ENCODE results near the gene ATP8B4.
A peak's percentile ranks its signal among the peaks of the same experiment; 100 is the strongest.

ATP8B4 gene

DNA sequence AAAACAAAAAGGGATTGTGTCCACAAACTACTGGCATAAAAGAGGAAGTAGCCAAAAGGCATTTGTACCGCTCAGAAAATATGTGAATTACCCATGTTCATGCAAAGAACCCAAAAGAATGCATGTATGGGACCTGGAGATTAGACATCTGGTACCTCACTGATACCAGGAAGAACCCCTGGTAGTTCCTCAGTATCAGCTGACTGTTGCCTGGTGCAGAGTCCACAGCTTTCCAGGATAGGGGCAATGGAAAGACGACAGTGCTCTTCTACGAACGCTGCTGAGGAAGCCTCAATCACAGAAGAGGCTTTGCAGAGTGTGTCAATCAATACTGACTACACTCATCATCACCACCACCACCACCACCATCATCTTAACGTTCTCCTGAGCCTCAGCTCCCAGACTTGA lies 63.3 kb downstream of the ATP8B4 start:
- TF ChIP-seq, protein P1, sequence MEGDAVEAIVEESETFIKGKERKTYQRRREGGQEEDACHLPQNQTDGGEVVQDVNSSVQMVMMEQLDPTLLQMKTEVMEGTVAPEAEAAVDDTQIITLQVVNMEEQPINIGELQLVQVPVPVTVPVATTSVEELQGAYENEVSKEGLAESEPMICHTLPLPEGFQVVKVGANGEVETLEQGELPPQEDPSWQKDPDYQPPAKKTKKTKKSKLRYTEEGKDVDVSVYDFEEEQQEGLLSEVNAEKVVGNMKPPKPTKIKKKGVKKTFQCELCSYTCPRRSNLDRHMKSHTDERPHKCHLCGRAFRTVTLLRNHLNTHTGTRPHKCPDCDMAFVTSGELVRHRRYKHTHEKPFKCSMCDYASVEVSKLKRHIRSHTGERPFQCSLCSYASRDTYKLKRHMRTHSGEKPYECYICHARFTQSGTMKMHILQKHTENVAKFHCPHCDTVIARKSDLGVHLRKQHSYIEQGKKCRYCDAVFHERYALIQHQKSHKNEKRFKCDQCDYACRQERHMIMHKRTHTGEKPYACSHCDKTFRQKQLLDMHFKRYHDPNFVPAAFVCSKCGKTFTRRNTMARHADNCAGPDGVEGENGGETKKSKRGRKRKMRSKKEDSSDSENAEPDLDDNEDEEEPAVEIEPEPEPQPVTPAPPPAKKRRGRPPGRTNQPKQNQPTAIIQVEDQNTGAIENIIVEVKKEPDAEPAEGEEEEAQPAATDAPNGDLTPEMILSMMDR (conservative IDR thresholded peaks at IDR 0.05; ENCODE audit: low read length): no peak
- H3K4me3 ChIP-seq (ENCODE audit: low read length): peak overlapping the region; percentile 10; the same call in 1 of the 2 replicates
- DNase-seq (ENCODE audit: low read depth): no peak

DNA sequence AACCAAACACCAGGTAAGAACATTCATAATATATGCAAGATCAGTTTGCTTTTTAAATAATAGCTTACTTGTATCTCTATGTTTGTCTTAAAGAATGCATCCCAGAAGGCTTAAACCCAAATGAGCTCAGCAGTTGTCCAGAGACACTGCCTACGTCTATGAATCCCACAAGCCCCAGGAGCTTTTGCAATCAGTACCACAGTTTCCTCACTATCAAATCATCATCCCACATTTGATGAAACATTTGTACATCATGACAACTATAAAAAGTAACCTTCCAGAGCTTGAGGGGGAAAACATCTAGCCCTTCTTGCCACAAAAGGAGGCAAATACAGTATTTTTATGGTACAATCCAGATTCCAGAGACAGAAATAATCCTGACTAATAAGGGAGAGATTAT lies 63.7 kb downstream of the ATP8B4 start:
- DNase-seq (ENCODE audit: low read depth): peak; percentile 97
- peak overlapping the region; percentile 50 for H3K4me3 ChIP-seq (ENCODE audit: low read length)
- TF ChIP-seq, protein P1 (conservative IDR thresholded peaks at IDR 0.05; ENCODE audit: low read length): no peak

DNA sequence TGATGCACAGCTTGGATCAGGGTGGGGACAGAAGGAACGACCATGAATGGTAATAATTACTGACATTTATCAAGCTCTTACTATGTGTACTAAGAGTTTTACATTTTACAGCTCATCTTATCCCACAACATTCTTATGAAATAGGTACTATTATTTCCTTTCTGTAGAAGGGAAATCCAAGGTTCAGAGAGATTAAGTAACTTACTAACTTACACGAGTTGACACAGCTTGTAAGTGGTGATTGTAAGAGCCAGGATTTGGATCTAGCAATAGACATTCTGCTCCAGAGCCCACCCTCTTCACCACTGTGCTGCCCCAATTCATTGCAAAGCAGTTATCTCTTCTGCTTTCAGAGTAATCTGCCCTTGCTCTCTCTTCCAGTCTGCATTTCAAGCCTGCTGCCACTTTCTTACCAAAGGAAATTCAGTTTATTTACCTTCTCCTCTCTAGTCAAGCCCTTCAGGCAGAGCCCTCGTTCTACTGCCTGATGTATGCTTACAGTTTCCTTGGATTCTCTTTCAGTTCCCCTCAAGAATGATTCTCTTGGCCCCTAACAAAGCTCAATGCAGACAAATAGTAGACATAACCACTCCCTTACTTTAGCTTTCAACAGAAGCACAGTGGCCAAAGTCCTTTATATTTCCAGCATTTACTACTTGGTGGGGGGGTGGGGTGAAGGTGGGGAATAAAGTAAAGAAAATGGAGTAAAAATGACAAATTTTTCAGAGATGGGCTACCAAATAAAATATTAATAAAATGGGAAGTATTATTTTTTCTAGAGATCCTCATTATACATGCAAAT lies 65.8 kb downstream of the ATP8B4 start:
- DNase-seq (ENCODE audit: low read depth): no peak
- no peak overlapping the region for H3K4me3 ChIP-seq (ENCODE audit: low read length)
- TF ChIP-seq, protein P1 (conservative IDR thresholded peaks at IDR 0.05; ENCODE audit: low read length): no peak

DNA sequence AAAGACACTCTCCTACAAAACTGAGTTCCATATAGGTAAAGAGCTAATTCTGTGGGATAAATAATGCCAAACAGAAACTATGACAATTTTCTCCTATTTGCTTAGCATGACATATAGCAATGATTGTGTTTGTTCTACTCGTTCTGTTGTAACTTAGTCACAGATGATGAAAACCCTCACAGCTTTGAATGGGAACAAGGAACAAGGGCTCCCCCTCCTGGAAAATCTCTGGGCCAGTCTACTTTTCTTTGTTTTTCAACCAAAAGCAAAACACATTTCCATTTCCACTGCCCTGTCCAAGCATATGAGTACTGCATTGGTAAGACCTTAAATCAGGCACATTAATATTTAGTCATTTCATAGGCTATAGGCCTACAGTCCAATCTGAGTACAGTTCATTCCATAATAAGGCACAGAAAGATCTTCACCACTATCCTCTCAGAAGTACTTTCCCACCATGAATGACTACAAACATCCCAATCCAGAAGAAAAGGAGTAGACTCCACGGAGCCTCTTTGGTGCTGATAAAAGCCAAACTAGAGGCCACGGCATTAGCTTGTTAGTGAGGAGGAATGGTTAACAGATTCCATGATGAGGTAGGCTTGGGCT lies 67.1 kb downstream of the ATP8B4 start:
- H3K4me3 ChIP-seq (ENCODE audit: low read length): no peak overlapping the region
- TF ChIP-seq, protein P1 (conservative IDR thresholded peaks at IDR 0.05; ENCODE audit: low read length): peak; percentile 93

DNA sequence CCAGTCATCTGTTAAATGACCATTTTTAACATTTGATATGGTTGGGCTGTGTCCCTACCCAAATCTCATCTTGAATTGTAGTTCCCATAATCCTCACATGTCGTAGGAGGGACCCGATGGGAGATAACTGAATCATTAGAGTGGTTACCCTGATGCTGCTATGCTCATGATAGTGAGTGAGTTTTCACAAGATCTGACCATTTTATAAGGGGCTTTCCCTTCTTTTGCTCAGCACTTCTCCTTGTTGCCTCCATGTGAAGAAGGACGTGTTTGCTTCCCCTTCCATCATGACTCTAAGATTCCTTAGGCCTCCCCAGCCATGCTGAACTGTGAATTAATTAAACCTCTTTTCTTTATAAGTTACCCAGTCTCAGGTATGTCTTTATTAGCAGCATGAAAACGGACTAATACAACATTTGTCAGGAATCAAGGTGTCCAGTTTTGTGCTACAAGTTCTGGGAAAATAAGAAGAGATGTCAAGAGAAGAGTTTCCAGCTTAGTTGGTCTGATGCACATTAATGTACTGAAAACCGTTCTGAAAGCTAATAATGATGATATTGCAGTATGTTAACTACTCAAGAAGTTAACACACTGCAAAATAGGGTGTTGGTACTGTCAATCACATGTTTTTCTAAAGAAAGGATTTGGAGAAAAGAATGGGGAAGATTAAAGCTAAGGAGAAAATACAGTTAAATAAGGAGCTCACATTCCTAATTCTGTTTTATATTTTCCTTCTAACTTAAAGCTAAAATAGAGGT lies 67.9 kb downstream of the ATP8B4 start:
- no peak overlapping the region for H3K4me3 ChIP-seq (ENCODE audit: low read length)

More for the DNA sequence above, 67.1 kb downstream of the ATP8B4 start:
- peak; percentile 89 for DNase-seq (ENCODE audit: low read depth)

DNA sequence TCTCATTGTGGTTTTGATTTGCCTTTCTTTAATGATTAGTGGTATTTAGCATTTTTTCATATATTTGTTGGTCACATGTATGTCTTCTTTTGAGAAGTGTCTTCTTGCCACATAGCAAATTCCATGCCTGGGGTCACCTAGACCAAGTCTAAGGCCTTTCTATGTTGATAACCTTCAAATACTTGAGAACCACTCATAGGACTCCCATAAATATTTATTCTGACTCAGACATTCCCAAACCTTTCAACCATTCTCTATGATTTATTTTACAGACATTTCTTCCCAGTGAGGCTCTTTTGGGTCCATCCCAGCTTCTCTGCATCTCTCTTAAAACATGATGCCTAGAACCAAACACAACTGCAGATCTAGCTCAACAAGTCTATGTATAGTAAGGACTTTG lies 69.2 kb downstream of the ATP8B4 start:
- TF ChIP-seq, protein P1 (conservative IDR thresholded peaks at IDR 0.05; ENCODE audit: low read length): no peak
- H3K4me3 ChIP-seq (ENCODE audit: low read length): no peak overlapping the region
- peak; percentile 94 for DNase-seq (ENCODE audit: low read depth)

More for the DNA sequence above, 67.9 kb downstream of the ATP8B4 start:
- DNase-seq (ENCODE audit: low read depth): no peak
- TF ChIP-seq, protein P1 (conservative IDR thresholded peaks at IDR 0.05; ENCODE audit: low read length): no peak

Measured in AG10803 (cell line).